ENCODE results near the gene NOTCH2.
"Not testable (repeated sequence)": the region's sequence is repeated elsewhere in the genome, so short reads cannot be mapped to it uniquely, and the experiment has no call there.

DNA sequence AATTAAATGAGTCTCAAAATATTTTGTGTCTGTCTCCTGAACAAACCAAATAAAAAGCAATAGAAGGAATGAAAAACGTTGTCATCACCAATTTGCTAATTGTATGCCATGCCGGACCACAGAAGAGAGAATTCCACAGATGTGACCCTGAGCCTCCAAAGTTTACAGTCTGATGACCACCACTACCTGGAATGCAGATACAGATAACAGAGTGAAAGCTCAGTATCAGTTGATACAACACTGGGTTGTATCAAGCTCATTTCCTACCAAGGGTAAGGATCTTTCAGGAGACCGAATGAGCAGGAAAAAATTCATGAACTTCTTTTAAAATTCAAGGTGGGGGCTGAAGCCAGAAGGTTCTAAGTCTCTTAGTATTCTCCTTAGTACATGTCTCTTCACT is 42.3 kb upstream of the NOTCH2 start:
- not testable (repeated sequence) for TF ChIP-seq CTCF (IDR thresholded peaks at IDR 0.05 in 4 of 5, conservative IDR thresholded peaks at IDR 0.05 in 1 of 5); POLR2A (IDR thresholded peaks at IDR 0.05)

Measured in gastrocnemius medialis (tissue), 4 donors.